Ishikawa (cell line): ENCODE data around the gene TRPC4AP.

Experiments used
- CEBPB ChIP-seq: IDR thresholded peaks from 2 replicates; pipeline ENCODE4 v1.6.1; 2012
- CREB1 ChIP-seq: IDR thresholded peaks from 2 replicates; pipeline ENCODE4 v1.6.1; 2012; ENCODE audit warnings: low read depth
- EGR1 ChIP-seq: IDR thresholded peaks from 2 replicates; pipeline ENCODE4 v1.6.1; 2012
- EP300 ChIP-seq: IDR thresholded peaks from 2 replicates; pipeline ENCODE4 v1.6.1; 2012; ENCODE audit warnings: borderline replicate concordance
- NFIC ChIP-seq: IDR thresholded peaks from 2 replicates; pipeline ENCODE4 v1.6.1; 2012
- RAD21 ChIP-seq: IDR thresholded peaks from 2 replicates; pipeline ENCODE4 v1.6.1; 2012; ENCODE audit warnings: low read depth
- TAF1 ChIP-seq: IDR thresholded peaks from 2 replicates; pipeline ENCODE4 v1.6.1; 2012; ENCODE audit warnings: low read depth, mild to moderate bottlenecking
- TEAD4 ChIP-seq: IDR thresholded peaks from 2 replicates; pipeline ENCODE4 v1.6.1; 2012
- YY1 ChIP-seq: IDR thresholded peaks from 2 replicates; pipeline ENCODE4 v1.6.1; 2012; ENCODE audit warnings: low read depth
- TF ChIP-seq, protein P1 (sequence below): IDR thresholded peaks from 2 replicates; pipeline ENCODE4 v1.6.1; 2012; ENCODE audit warnings: low read depth, mild to moderate bottlenecking
- TF ChIP-seq, protein P2 (sequence below): IDR thresholded peaks from 2 replicates; pipeline ENCODE4 v1.6.1; 2012
- TF ChIP-seq, protein P3 (sequence below): IDR thresholded peaks from 2 replicates; pipeline ENCODE4 v1.6.1; 2012

DNA sequence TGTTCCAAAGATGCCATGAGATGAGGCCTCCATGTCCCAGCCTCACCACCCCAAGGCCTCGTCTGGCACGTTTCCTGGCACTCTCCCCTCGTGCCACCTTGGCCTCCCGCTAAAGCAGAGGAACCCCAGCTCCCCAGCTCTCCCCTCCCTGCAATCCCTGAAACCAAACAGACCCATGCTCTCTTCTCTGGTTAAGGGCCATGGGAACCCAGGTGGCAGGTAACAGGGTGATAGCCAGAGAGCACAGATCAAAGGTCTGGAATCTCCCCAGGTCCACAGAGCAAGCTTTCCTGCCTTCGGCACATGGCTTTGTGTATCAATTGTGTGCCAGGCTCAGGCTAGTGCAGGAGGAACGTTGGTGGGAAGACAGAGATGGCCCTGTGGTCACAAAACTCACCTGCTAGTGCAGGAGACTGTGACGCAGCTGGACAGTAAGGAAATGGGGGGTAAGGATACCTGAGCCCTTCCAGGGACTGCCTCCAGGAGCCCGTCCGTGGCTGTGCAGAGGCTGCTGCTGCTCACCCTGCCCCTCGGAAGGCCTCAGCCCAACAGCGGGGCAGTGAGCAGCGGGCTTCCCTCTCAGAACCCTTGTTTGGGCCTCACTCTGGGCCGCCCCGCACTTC lies 98.0 kb downstream of the TRPC4AP start:
- TF ChIP-seq TAF1 (no peak), RAD21 (no peak), EP300 (no peak), EGR1 (no peak), NFIC (no peak), CREB1 (no peak), TEAD4 (no peak), YY1 (no peak), CEBPB (no peak)
- TF ChIP-seq, protein P1, sequence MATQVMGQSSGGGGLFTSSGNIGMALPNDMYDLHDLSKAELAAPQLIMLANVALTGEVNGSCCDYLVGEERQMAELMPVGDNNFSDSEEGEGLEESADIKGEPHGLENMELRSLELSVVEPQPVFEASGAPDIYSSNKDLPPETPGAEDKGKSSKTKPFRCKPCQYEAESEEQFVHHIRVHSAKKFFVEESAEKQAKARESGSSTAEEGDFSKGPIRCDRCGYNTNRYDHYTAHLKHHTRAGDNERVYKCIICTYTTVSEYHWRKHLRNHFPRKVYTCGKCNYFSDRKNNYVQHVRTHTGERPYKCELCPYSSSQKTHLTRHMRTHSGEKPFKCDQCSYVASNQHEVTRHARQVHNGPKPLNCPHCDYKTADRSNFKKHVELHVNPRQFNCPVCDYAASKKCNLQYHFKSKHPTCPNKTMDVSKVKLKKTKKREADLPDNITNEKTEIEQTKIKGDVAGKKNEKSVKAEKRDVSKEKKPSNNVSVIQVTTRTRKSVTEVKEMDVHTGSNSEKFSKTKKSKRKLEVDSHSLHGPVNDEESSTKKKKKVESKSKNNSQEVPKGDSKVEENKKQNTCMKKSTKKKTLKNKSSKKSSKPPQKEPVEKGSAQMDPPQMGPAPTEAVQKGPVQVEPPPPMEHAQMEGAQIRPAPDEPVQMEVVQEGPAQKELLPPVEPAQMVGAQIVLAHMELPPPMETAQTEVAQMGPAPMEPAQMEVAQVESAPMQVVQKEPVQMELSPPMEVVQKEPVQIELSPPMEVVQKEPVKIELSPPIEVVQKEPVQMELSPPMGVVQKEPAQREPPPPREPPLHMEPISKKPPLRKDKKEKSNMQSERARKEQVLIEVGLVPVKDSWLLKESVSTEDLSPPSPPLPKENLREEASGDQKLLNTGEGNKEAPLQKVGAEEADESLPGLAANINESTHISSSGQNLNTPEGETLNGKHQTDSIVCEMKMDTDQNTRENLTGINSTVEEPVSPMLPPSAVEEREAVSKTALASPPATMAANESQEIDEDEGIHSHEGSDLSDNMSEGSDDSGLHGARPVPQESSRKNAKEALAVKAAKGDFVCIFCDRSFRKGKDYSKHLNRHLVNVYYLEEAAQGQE = no peak
- TF ChIP-seq, protein P2, sequence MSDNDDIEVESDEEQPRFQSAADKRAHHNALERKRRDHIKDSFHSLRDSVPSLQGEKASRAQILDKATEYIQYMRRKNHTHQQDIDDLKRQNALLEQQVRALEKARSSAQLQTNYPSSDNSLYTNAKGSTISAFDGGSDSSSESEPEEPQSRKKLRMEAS = no peak
- TF ChIP-seq, protein P3, sequence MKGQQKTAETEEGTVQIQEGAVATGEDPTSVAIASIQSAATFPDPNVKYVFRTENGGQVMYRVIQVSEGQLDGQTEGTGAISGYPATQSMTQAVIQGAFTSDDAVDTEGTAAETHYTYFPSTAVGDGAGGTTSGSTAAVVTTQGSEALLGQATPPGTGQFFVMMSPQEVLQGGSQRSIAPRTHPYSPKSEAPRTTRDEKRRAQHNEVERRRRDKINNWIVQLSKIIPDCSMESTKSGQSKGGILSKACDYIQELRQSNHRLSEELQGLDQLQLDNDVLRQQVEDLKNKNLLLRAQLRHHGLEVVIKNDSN = no peak
